Measurements from ENCODE around the gene PDLIM7. TPM values are rescaled to one million over a fixed set of nuclear protein-coding genes. Genes with fewer than 3 reads are reported as not detected.

Gene PDLIM7
- polyA plus RNA-seq, 3 donors, result 117 to 152 (median 120) TPM

GRCh38 chr5:177434942-177435738 is 62.3 kb downstream of the PDLIM7 start:
- no peak for DNase-seq

DNA sequence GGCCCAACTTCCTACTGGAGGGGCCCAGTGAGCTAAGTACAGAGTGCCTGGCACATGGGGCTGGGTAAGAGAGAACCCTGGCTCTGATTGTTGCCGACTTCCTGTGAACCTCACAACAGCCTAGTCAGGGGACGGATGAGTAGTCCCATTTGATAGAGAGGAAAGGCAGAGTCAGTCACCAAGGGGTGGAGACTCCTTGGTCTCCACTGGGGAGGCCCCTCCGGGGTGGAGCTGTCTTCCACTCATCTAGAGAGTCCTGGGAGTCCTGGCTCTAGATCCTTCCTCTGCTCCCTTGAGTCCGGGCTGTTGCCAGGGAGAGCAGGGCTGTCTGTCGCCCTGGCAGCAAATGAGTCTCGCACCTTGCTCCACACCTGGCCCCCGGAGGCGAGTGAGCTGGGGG is 63.0 kb downstream of the PDLIM7 start:
- no peak for DNase-seq

DNA sequence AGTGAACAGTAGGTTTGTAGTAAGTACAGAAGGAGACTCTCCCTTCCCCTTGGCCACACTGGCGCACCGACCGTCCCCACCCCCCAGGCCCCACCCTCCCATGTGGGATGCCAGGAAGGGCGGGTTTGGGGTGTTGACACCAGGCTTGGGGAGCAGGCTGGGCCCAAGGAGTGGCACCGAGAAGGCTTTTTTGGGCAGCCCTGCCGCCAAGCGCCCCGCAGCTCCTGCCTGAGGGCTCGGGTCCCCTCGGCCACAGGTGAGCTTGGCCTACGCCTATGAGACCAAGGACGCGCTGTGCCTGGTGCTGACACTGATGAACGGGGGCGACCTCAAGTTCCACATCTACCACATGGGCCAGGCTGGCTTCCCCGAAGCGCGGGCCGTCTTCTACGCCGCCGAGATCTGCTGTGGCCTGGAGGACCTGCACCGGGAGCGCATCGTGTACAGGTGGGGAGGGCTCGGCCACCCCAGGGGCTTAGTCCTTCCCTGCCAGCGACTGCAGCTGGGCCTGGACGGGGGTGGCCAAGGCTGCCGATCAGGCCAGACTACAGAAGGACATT is 63.7 kb downstream of the PDLIM7 start:
- DNase-seq, result no peak

Other genes starting within 250 kb of the PDLIM7 start
- gene RAB24, start 193.9 kb downstream of the PDLIM7 start, polyA plus RNA-seq (ENCODE audit: insufficient read length in 3 of 3), result 10 to 100 TPM; 30.0 to 33.6 (median 30.9) TPM
- gene PRELID1, start 193.8 kb downstream of the PDLIM7 start, polyA plus RNA-seq (ENCODE audit: insufficient read length in 3 of 3), result 100 to 1,000 TPM; 109 to 151 (median 127) TPM
- gene MXD3, start 185.7 kb downstream of the PDLIM7 start, polyA plus RNA-seq (ENCODE audit: insufficient read length in 3 of 3), result 10 to 100 TPM; 22.4 to 30.8 (median 26.2) TPM
- 100 to 1,000 TPM; 139 to 165 (median 142) TPM for gene LMAN2, start 145.9 kb downstream of the PDLIM7 start, polyA plus RNA-seq (ENCODE audit: insufficient read length in 3 of 3)
- 10 to 100 TPM; 16.3 to 18.9 (median 17.4) TPM for gene RGS14, start 139.7 kb downstream of the PDLIM7 start, polyA plus RNA-seq (ENCODE audit: insufficient read length in 3 of 3)
- 100 to 1,000 TPM; 215 to 304 (median 249) TPM for gene SLC34A1, start 113.2 kb downstream of the PDLIM7 start, polyA plus RNA-seq (ENCODE audit: insufficient read length in 3 of 3)
- 1 to 10 TPM; 3.1 to 6.2 (median 5.2) TPM for gene PFN3, start 96.9 kb downstream of the PDLIM7 start, polyA plus RNA-seq (ENCODE audit: insufficient read length in 3 of 3)
- 10 to 100 TPM in 2 of 3 donors, 1 to 10 TPM in 1; 9.1 to 22.1 (median 20.7) TPM for gene F12, start 88.0 kb downstream of the PDLIM7 start, polyA plus RNA-seq (ENCODE audit: insufficient read length in 3 of 3)
- 10 to 100 TPM; 27.9 to 32.3 (median 30.6) TPM for gene GRK6, start 70.9 kb downstream of the PDLIM7 start, polyA plus RNA-seq (ENCODE audit: insufficient read length in 3 of 3)
- 1 to 10 TPM; 2.3 to 3.1 (median 2.9) TPM for gene PRR7, start 50.8 kb downstream of the PDLIM7 start, polyA plus RNA-seq (ENCODE audit: insufficient read length in 3 of 3)
- gene DBN1, start 24.0 kb downstream of the PDLIM7 start, polyA plus RNA-seq (ENCODE audit: insufficient read length in 3 of 3), result 100 to 1,000 TPM; 198 to 243 (median 217) TPM
- gene DOK3, start 12.2 kb upstream of the PDLIM7 start, polyA plus RNA-seq (ENCODE audit: insufficient read length in 3 of 3), result 1 to 10 TPM; 6.6 to 7.2 (median 7.1) TPM
- gene DDX41, start 19.4 kb upstream of the PDLIM7 start, polyA plus RNA-seq (ENCODE audit: insufficient read length in 3 of 3), result 100 to 1,000 TPM in 2 of 3 donors, 10 to 100 TPM in 1; 97.3 to 111 (median 103) TPM
- 100 to 1,000 TPM in 2 of 3 donors, 10 to 100 TPM in 1; 78.8 to 110 (median 105) TPM for gene FAM193B, start 57.0 kb upstream of the PDLIM7 start, polyA plus RNA-seq (ENCODE audit: insufficient read length in 3 of 3)
- gene TMED9, start 94.6 kb upstream of the PDLIM7 start, polyA plus RNA-seq (ENCODE audit: insufficient read length in 3 of 3), result 100 to 1,000 TPM; 164 to 180 (median 166) TPM
- gene B4GALT7, start 102.5 kb upstream of the PDLIM7 start, polyA plus RNA-seq (ENCODE audit: insufficient read length in 3 of 3), result 10 to 100 TPM; 28.7 to 34.0 (median 29.6) TPM

All from renal pelvis (tissue), 4 donors.